ENCODE data around the gene ITCH. TPM values are rescaled to one million over a fixed set of nuclear protein-coding genes. Genes with fewer than 3 reads are reported as not detected.
"Not testable (repeated sequence)": the region's sequence is repeated elsewhere in the genome, so short reads cannot be mapped to it uniquely, and the experiment has no call there.

The ITCH gene
- total RNA-seq, 2 experiments from 2014 or later = 44.2 to 47.0 TPM

GRCh38 chr20:34516247-34517113, 153.4 kb downstream of the ITCH start, which contains the start of gene DYNLRB1:
Gene DYNLRB1 (plus strand): TSS chr20:34516422. CDS start chr20:34516459, 37 bp downstream.
- H3K4me3 Mint-ChIP-seq = peak within 1 kb of the TSS; percentile 99
- H3K9me3 Mint-ChIP-seq = no peaks in the 10 kb centered on the region
- Histone ChIP-seq H3K27ac (ENCODE audit: low read depth in 1 of 2, low read length in 2 of 2) (peak within 1 kb of the TSS; percentile 60 to 80), H3K36me3 (ENCODE audit: insufficient read depth, low read length) (peaks cover 10% of the 10 kb centered on the region), H3K4me3 (ENCODE audit: low read length) (peak within 1 kb of the TSS; percentile 82), H3K9me3 (ENCODE audit: control insufficient read depth in 1 of 2, insufficient read depth in 1 of 2, low read length in 2 of 2) (no peaks in the 10 kb centered on the region), H3K27me3 (ENCODE audit: control insufficient read depth in 1 of 2, insufficient read depth in 2 of 2, low read length in 2 of 2) (no peaks in the 10 kb centered on the region), H3K4me1 (ENCODE audit: insufficient read depth, low read length) (peaks cover 30% of the 10 kb centered on the region)
- TF ChIP-seq CTCF (IDR thresholded peaks at IDR 0.05) = no peak
- ChIA-PET POLR2A (interaction anchor here (0.6 to 3.6 kb wide), 29 partner anchors 12 to 1438 kb away, joined by 3 to 30 read pairs (median 4); partner anchors contain the start of genes AHCY, ASIP, CEP250 and EIF2S2), CTCF (interaction anchor here (0.9 to 6.4 kb wide), 9 partner anchors 11 to 204 kb away, joined by 3 to 31 read pairs (median 4); no protein-coding TSS in a partner anchor)
- H3K27me3 Mint-ChIP-seq = no peaks in the 10 kb centered on the region
- peak; percentile 88 to 96 (median 94) for DNase-seq
- intact Hi-C loops (cut with DNase I, micrococcal nuclease) = loop anchor here (1.0 to 10.0 kb wide), 6 partner anchors 154 to 854 kb away; partner anchors contain the start of genes EIF2S2 (in 2 of the 2), ACSS2 (in 1 of the 2), AHCY (in 1 of the 2) and C20orf144 (in 1 of the 2)
- peak; percentile 74 for ATAC-seq (ENCODE audit: poor library complexity)
- H3K36me3 Mint-ChIP-seq (ENCODE audit: low read depth) = peaks cover 32% of the 10 kb centered on the region
- peak within 1 kb of the TSS; percentile 94 for H3K27ac Mint-ChIP-seq
- H3K4me1 Mint-ChIP-seq (ENCODE audit: low read depth) = peaks cover 70% of the 10 kb centered on the region

GRCh38 chr20:34517114-34517505, 154.0 kb downstream of the ITCH start:
- Mint-ChIP-seq H3K27me3 (no peaks in the 10 kb centered on the region), H3K4me3 (peak overlapping the region; percentile 99)
- no peak for ATAC-seq (ENCODE audit: poor library complexity)

GRCh38 chr20:34518863-34519262, 155.8 kb downstream of the ITCH start:
- peak overlapping the region; percentile 70 for H3K4me3 Mint-ChIP-seq
- H3K27me3 ChIP-seq (ENCODE audit: control insufficient read depth in 1 of 2, insufficient read depth in 2 of 2, low read length in 2 of 2); H3K27ac Mint-ChIP-seq; DNase-seq; H3K36me3 ChIP-seq (ENCODE audit: insufficient read depth, low read length); H3K27ac ChIP-seq (ENCODE audit: low read depth in 1 of 2, low read length in 2 of 2); H3K9me3 Mint-ChIP-seq; H3K4me3 ChIP-seq (ENCODE audit: low read length); H3K9me3 ChIP-seq (ENCODE audit: control insufficient read depth in 1 of 2, insufficient read depth in 1 of 2, low read length in 2 of 2); POLR2A ChIA-PET; H3K27me3 Mint-ChIP-seq; ATAC-seq (ENCODE audit: poor library complexity): not testable (repeated sequence)
- peaks cover 75% of the 10 kb centered on the region for H3K4me1 Mint-ChIP-seq (ENCODE audit: low read depth)
- peaks cover 47% of the 10 kb centered on the region for H3K36me3 Mint-ChIP-seq (ENCODE audit: low read depth)
- CTCF ChIA-PET = interaction anchor here (1.0 to 6.4 kb wide), 2 partner anchors 12 to 206 kb away, joined by 3 to 31 read pairs; no protein-coding TSS in a partner anchor
- intact Hi-C loops (cut with DNase I, micrococcal nuclease) = loop anchor here (5.0 to 10.0 kb wide), 5 partner anchors 157 to 857 kb away; partner anchors contain the start of genes EIF2S2 (in 2 of the 2), ACSS2 (in 1 of the 2), C20orf144 (in 1 of the 2) and GGT7 (in 1 of the 2)
- H3K4me1 ChIP-seq (ENCODE audit: insufficient read depth, low read length) = peaks cover 43% of the 10 kb centered on the region

More at GRCh38 chr20:34517114-34517505, 154.0 kb downstream of the ITCH start:
- TF ChIP-seq CTCF (IDR thresholded peaks at IDR 0.05) = no peak
- POLR2A ChIA-PET = interaction anchor here (0.6 to 3.6 kb wide), 18 partner anchors 12 to 938 kb away, joined by 3 to 30 read pairs (median 5); partner anchors contain the start of genes AHCY, CEP250, EIF2S2 and ITCH
- Histone ChIP-seq H3K27ac (ENCODE audit: low read depth in 1 of 2, low read length in 2 of 2) (peak overlapping the region in 1 of 2 donors; percentile 80), H3K4me3 (ENCODE audit: low read length) (peak overlapping the region; percentile 82), H3K4me1 (ENCODE audit: insufficient read depth, low read length) (peaks cover 30% of the 10 kb centered on the region), H3K27me3 (ENCODE audit: control insufficient read depth in 1 of 2, insufficient read depth in 2 of 2, low read length in 2 of 2) (no peaks in the 10 kb centered on the region), H3K36me3 (ENCODE audit: insufficient read depth, low read length) (peaks cover 10% of the 10 kb centered on the region), H3K9me3 (ENCODE audit: control insufficient read depth in 1 of 2, insufficient read depth in 1 of 2, low read length in 2 of 2) (no peaks in the 10 kb centered on the region)
- DNase-seq = peak in 1 of 14 experiments; percentile 19
- intact Hi-C loops (cut with DNase I, micrococcal nuclease) = loop anchor here (5.0 to 10.0 kb wide), 5 partner anchors 155 to 855 kb away; partner anchors contain the start of genes EIF2S2 (in 2 of the 2), ACSS2 (in 1 of the 2), C20orf144 (in 1 of the 2) and GGT7 (in 1 of the 2)
- Mint-ChIP-seq H3K9me3 (no peaks in the 10 kb centered on the region), H3K27ac (peak overlapping the region; percentile 94), H3K4me1 (ENCODE audit: low read depth) (peaks cover 74% of the 10 kb centered on the region), H3K36me3 (ENCODE audit: low read depth) (peaks cover 34% of the 10 kb centered on the region)
- CTCF ChIA-PET = interaction anchor here (0.9 to 6.4 kb wide), 5 partner anchors 21 to 204 kb away, joined by 3 to 31 read pairs (median 6); no protein-coding TSS in a partner anchor

DNA sequence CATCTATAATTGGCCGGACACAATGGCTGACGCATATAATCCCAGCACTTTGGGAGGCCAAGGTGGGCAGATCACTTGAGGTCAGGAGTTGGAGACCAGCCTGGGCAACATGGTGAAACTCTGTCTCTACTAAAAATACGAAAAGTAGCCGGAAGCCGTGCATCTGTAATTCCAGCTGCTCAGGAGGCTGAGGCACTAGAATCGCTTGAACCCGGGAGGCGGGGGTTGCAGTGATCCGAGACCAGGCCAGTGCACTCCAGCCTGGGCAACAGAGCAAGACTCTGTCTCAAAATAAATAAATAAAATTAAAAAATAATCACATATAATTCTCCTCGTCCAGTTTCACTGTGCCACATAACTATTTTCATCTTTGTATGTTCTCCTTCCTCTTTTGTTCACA, 156.8 kb downstream of the ITCH start:
- H3K27me3 Mint-ChIP-seq; H3K9me3 ChIP-seq (ENCODE audit: control insufficient read depth in 1 of 2, insufficient read depth in 1 of 2, low read length in 2 of 2); H3K36me3 ChIP-seq (ENCODE audit: insufficient read depth, low read length); H3K9me3 Mint-ChIP-seq; POLR2A ChIA-PET; H3K27ac ChIP-seq (ENCODE audit: low read depth in 1 of 2, low read length in 2 of 2); H3K4me3 ChIP-seq (ENCODE audit: low read length); H3K27me3 ChIP-seq (ENCODE audit: control insufficient read depth in 1 of 2, insufficient read depth in 2 of 2, low read length in 2 of 2); DNase-seq; H3K27ac Mint-ChIP-seq; ATAC-seq (ENCODE audit: poor library complexity): not testable (repeated sequence)
- Mint-ChIP-seq H3K36me3 (ENCODE audit: low read depth) (peaks cover 53% of the 10 kb centered on the region), H3K4me3 (peak overlapping the region; percentile 63), H3K4me1 (ENCODE audit: low read depth) (peaks cover 77% of the 10 kb centered on the region)
- intact Hi-C loops (cut with DNase I, micrococcal nuclease) = loop anchor here (5.0 to 10.0 kb wide), 6 partner anchors 63 to 858 kb away; partner anchors contain the start of genes EIF2S2 (in 2 of the 2), ACSS2 (in 1 of the 2), C20orf144 (in 1 of the 2) and GGT7 (in 1 of the 2)
- CTCF ChIA-PET = interaction anchor here (1.0 to 6.4 kb wide), 2 partner anchors 11 to 207 kb away, joined by 3 to 31 read pairs; no protein-coding TSS in a partner anchor
- peaks cover 40% of the 10 kb centered on the region for H3K4me1 ChIP-seq (ENCODE audit: insufficient read depth, low read length)
